ENCODE data around the gene MMP8.

- TF ChIP-seq EZH2 (IDR thresholded peaks at IDR 0.05; ENCODE audit: insufficient read depth, poor library complexity, severe bottlenecking) = no peak
- TF ChIP-seq EZH2phosphoT487 (IDR thresholded peaks at IDR 0.05; ENCODE audit: insufficient read depth, low read depth) = no peak
These were observed 8.2 kb downstream of the MMP8 start for GRCh38 chr11:102716527-102716926.
